Colonic mucosa (tissue), 4 donors: ENCODE measurements around the gene CHMP4A. TPM values are rescaled to one million over a fixed set of nuclear protein-coding genes. Genes with fewer than 3 reads are reported as not detected.
A peak's percentile ranks its signal among the peaks of the same experiment; 100 is the strongest.

Experiments used
- DNase-seq: peaks from one replicate; pipeline ENCODE4 v3.0.0-alpha.2; 2020
- H3K27ac ChIP-seq: fragments of 200-600 bp; one replicate; pipeline ENCODE4 v1.8.0; 2021
- H3K27me3 ChIP-seq: fragments of 200-600 bp; one replicate; pipeline ENCODE4 v1.8.0; 2021
- H3K36me3 ChIP-seq: fragments of 200-600 bp; one replicate; pipeline ENCODE4 v1.8.0; 2021
- H3K4me1 ChIP-seq: fragments of 200-600 bp; one replicate; pipeline ENCODE4 v1.8.0; 2021; ENCODE audit warnings: mild to moderate bottlenecking
- H3K4me3 ChIP-seq: fragments of 200-600 bp; one replicate; pipeline ENCODE4 v1.8.0; 2021
- H3K9ac ChIP-seq, 2 donors: one replicate each; pipeline ENCODE4 v1.7.0; 2013; ENCODE audit warnings: control low read depth in 2 of 2, low read depth in 2 of 2, low read length in 2 of 2
- H3K9me3 ChIP-seq: fragments of 200-600 bp; one replicate; pipeline ENCODE4 v1.8.0; 2021
- intact Hi-C: fragments of 100-400 bp; cut with DNase I; formaldehyde crosslinking; loops from one replicate; pipeline ENCODE4 v1.14.1; 2022
- total RNA-seq, 2 donors: library from RNA; stranded (reverse); fragmentation: NEBNext Ultra II Directional in 1 of 2; extraction: Animal tissue kit (Norgen Biotek cat#: 25700) in 1 of 2; gene quantifications; one replicate each; pipeline ENCODE4 v1.2.1, GENCODE V29; 2021
- TF ChIP-seq, protein P1 (sequence below): fragments of 200-600 bp; IDR thresholded peaks from one replicate; pipeline ENCODE4 v1.8.0; 2022; ENCODE audit warnings: antibody characterized with exemption, mild to moderate bottlenecking
- donor health status: healthy.
- donor health status: DM: no; HTN: no; CAD: no.
- donor health status: DM: no; HTN: no; CAD: no.

Gene CHMP4A
- total RNA-seq, 2 donors from 2014 or later, result 47.8 to 48.0 TPM

DNA sequence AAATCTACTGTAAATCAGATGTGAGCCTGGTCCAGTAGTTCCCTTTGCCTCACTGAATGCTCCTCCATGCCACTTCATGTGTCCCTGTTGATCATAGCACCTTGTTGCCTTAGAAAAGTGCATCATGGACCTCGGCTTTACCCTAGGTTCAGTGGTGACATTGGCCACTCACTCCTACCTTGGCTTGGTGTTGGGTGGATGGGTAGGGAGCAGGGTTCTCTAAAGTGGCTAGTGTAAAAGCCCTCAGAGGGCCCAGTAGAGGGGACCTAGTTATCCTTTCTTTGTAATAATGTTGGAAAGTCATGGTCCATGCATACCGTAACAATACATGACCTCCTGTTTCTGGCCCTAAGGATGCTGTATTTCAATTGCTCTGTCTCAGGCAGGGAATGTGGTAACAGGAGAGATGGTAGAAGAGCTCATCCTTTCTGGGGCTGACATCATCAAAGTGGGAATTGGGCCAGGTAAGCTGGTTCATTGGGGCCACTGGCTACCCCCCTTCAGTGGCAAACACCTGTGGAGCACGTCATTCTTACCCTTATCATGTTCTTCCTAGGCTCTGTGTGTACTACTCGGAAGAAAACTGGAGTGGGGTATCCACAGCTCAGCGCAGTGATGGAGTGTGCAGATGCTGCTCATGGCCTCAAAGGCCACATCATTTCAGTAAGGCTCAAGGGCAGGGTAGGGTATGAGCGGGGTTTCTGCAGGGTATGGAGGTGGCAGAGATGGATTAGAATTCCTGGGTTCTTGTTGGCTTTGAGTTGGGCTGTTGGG lies 23.6 kb upstream of the CHMP4A start:
- Histone ChIP-seq H3K36me3 (no peaks in the 10 kb centered on the region), H3K4me1 (peaks cover 11% of the 10 kb centered on the region)
- intact Hi-C loops, result no loop called here

GRCh38 chr14:24235804-24236688 lies 22.8 kb upstream of the CHMP4A start:
- DNase-seq, result no peak
- H3K9ac ChIP-seq, result no peak overlapping the region
- no peaks in the 10 kb centered on the region for H3K9me3 ChIP-seq
- no peak overlapping the region for H3K4me3 ChIP-seq
- TF ChIP-seq, protein P1, sequence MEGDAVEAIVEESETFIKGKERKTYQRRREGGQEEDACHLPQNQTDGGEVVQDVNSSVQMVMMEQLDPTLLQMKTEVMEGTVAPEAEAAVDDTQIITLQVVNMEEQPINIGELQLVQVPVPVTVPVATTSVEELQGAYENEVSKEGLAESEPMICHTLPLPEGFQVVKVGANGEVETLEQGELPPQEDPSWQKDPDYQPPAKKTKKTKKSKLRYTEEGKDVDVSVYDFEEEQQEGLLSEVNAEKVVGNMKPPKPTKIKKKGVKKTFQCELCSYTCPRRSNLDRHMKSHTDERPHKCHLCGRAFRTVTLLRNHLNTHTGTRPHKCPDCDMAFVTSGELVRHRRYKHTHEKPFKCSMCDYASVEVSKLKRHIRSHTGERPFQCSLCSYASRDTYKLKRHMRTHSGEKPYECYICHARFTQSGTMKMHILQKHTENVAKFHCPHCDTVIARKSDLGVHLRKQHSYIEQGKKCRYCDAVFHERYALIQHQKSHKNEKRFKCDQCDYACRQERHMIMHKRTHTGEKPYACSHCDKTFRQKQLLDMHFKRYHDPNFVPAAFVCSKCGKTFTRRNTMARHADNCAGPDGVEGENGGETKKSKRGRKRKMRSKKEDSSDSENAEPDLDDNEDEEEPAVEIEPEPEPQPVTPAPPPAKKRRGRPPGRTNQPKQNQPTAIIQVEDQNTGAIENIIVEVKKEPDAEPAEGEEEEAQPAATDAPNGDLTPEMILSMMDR, result no peak
- no peaks in the 10 kb centered on the region for H3K36me3 ChIP-seq
- no peaks in the 10 kb centered on the region for H3K27me3 ChIP-seq
- intact Hi-C loops, result no loop called here
- no peak overlapping the region for H3K27ac ChIP-seq
- H3K4me1 ChIP-seq, result peaks cover 4% of the 10 kb centered on the region

More for the DNA sequence above, 23.6 kb upstream of the CHMP4A start:
- TF ChIP-seq, protein P1, result no peak
- no peaks in the 10 kb centered on the region for H3K27me3 ChIP-seq
- no peaks in the 10 kb centered on the region for H3K9me3 ChIP-seq
- DNase-seq, result no peak
- H3K9ac ChIP-seq, result no peak overlapping the region
- no peak overlapping the region for H3K4me3 ChIP-seq
- H3K27ac ChIP-seq, result no peak overlapping the region

DNA sequence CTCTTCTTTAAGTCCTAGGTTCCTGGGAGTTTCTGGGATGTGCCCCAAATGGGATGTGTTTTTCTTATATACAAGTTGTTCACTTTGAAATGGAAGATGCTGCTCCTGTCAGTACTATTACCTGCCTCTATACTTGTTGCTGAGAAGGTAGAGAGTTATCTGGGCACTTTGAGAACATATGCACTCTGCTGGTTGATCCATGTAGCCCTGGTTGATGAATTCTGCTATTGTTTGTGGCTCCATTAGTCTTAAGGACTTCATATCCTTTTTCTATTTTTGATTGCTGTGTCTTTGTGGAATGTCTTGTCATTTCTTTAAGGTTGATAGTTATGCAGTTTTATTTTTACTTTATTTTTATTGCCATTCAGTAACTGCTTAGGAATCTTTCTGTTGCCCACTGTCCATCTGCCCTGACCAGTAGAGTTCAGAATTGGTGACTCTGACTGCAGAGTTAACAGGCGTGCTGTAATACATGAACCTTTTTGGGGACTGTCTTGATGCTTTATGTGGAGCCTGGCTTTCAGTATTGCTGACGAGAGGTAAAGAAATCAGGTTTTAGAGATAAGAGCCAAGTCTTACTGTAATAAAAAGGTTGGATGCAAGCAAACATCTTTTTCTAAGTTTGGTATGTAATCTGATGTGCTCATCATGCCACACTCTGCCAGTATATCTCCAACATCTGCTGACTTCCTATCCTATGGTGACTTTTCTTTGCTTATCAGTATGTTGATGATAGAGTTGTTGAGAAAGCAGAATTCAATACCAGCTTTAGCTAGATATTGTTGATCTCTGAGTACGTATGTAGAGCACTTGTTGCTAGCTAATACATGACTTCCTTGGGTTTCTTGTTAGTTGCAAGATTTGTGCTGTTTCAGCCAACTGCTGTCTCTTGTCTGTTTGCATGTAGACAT lies 21.1 kb upstream of the CHMP4A start:
- Histone ChIP-seq H3K27ac (no peak overlapping the region), H3K9me3 (no peaks in the 10 kb centered on the region), H3K4me1 (no peaks in the 10 kb centered on the region), H3K4me3 (no peak overlapping the region), H3K9ac (no peak overlapping the region), H3K36me3 (no peaks in the 10 kb centered on the region), H3K27me3 (no peaks in the 10 kb centered on the region)
- DNase-seq, result no peak
- intact Hi-C loops, result no loop called here
- TF ChIP-seq, protein P1, result no peak

GRCh38 chr14:24233538-24233866 lies 20.2 kb upstream of the CHMP4A start:
- H3K27ac ChIP-seq, result no peak overlapping the region
- intact Hi-C loops, result no loop called here
- H3K4me1 ChIP-seq, result no peaks in the 10 kb centered on the region
- TF ChIP-seq, protein P1, result no peak
- H3K9me3 ChIP-seq, result no peaks in the 10 kb centered on the region
- H3K36me3 ChIP-seq, result no peaks in the 10 kb centered on the region
- H3K9ac ChIP-seq, result peak overlapping the region in 1 of 2 donors; percentile 98
- DNase-seq, result no peak
- no peaks in the 10 kb centered on the region for H3K27me3 ChIP-seq
- H3K4me3 ChIP-seq, result peak overlapping the region; percentile 92
